ENCODE data around the gene CTNNA3.
"Not testable (repeated sequence)": the region's sequence is repeated elsewhere in the genome, so short reads cannot be mapped to it uniquely, and the experiment has no call there.

The CTNNA3 gene

DNA sequence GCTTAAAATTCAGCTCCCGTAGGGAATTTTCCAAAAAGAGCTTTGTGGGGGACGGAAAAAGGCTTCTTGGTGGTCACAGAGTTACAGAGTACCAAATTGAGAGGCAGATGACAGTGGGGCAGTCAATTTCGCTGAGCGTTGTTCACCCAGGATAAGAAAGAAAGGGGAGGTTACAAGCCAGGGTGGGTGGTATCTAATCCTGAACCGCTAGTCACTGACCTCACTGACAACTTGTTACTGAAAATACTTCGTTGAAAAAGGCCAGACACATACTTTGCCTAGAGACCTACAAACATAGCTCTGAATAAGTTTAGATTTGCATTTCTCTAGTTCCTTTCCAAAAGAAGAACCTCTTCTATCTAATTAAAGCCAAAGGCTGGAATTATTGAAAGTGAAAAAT is at the start of gene CTNNA3:
Gene CTNNA3, minus strand, starts transcription at position 167 of the 400 bp plus-strand sequence.
- DNase-seq (ENCODE audit: low read depth), result no peak

GRCh38 chr10:67735430-67735829 is 39.4 kb upstream of the CTNNA3 start:
- no peak for DNase-seq (ENCODE audit: low read depth)

GRCh38 chr10:67733511-67733910 is 37.5 kb upstream of the CTNNA3 start:
- DNase-seq (ENCODE audit: low read depth), result no peak

- no peak for DNase-seq (ENCODE audit: low read depth)
Measured at GRCh38 chr10:67725567-67725966, 29.6 kb upstream of the CTNNA3 start.

- no peak for DNase-seq (ENCODE audit: low read depth)
Measured at GRCh38 chr10:67723601-67724000, 27.6 kb upstream of the CTNNA3 start.

DNA sequence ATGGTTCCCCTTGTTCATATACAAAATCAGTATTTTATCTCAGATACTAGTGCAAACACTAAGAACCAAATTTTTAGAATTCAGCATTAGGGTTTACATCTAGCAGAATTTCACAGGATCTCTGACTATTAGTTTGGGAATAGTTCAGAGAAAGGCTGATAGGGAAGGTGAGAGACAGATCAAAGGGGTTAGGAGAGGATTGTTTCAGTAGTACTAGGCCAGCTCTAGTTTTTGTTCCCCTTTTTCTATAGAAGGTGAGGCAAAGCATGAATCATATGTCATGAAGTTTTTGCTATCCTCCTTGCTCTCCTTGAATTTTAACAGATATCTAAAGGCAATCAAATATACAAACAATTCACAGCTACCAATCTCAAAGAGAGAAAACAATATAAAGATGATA is 26.1 kb upstream of the CTNNA3 start:
- no peak for DNase-seq (ENCODE audit: low read depth)

DNA sequence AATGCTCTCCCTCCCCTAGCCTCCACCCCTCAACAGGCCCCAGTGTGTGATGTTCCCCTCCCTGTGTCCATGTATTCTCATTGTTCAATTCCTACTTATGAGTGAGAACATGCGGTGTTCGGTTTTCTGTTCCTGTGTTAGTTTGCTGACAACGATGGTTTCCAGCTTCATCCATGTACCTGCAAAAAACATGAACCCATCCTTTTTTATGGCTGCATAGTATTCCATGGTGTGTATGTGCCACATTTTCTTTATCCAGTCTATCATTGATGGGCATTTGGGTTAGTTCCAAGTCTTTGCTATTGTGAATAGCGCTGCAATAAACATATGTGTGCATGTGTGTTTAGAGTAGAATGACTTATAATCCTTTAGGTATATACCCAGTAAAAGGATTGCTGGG is 20.5 kb upstream of the CTNNA3 start:
- DNase-seq (ENCODE audit: low read depth), result not testable (repeated sequence)

GRCh38 chr10:67705921-67706320 is 9.9 kb upstream of the CTNNA3 start:
- DNase-seq (ENCODE audit: low read depth), result no peak

DNA sequence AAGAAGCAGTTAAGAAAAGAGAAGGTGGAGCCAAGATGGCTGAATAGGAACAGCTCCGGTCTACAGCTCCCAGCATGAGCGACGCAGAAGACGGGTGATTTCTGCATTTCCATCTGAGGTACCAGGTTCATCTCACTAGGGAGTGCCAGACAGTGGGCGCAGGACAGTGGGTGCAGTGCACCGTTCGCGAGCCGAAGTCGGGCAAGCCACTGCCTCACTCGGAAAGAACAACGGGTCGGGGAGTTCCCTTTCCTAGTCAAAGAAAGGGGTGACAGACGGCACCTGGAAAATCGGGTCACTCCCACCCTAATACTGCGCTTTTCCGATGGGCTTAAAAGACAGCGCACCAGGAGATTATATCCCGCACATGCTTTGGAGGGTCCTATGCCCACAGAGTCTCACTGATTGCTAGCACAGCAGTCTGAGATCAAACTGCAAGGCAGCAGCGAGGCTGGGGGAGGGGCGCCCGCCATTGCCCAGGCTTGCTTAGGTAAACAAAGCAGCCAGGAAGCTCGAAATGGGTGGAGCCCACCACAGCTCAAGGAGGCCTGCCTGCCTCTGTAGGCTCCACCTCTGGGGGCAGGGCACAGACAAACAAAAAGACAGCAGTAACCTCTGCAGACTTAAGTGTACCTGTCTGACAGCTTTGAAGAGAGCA is 3.7 kb upstream of the CTNNA3 start:
- DNase-seq (ENCODE audit: low read depth), result not testable (repeated sequence)

DNA sequence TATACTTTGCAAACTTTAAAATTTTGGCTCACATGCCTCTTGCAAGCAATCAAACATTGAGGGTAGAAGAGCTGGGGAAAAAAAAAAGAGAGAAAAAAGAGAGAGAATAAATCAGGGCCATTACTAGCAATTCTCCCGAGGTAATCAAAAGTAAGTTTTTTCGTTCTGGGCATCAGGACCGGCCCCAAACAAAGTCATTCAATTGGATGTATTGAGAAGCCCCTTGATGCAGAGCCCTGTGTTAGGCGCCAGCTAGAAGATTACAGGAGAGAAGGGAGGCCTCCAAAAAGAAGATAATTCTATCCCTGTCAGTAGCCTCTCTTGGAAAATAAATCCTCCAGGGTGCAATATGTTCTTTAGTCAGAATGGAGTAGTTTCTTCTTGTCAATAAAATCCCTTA is 2.2 kb upstream of the CTNNA3 start:
- no peak for DNase-seq (ENCODE audit: low read depth)

GRCh38 chr10:67697724-67698131 is 1.7 kb upstream of the CTNNA3 start:
- DNase-seq (ENCODE audit: low read depth), result no peak

DNA sequence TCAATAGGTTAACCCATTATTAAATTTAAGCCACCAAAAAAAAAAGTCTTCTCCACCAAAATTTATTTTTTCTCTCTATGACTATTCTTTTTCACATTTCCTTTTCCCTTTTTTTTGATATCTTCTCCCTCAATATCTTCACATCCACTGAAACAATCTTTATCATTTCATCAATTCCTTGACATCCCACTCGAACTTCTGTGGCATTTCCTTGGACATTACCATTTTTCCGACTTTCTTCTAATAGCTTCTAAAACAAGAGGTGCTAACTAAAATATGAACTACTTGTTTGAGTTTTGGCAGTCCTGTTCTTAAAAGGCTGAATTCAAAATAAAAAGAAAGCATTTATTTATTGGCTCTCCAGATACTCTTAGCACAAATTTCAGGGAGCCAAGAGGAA is 684 bp upstream of the CTNNA3 start:
- no peak for DNase-seq (ENCODE audit: low read depth)

GRCh38 chr10:67695555-67695954 is 440 bp downstream of the CTNNA3 start:
- DNase-seq (ENCODE audit: low read depth), result no peak

DNA sequence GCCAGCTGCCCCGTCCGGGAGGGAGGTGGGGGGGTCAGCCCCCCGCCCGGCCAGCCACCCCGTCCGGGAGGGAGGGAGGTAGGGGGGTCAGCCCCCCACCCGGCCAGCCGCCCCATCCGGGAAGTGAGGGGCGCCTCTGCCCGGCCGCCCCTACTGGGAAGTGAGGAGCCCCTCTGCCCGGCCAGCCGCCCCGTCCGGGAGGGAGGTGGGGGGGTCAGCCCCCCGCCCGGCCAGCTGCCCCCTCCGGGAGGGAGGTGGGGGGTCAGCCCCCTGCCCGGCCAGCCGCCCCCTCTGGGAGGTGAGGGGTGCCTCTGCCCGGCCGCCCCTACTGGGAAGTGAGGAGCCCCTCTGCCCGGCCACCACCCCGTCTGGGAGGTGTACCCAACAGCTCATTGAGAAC is 4.1 kb downstream of the CTNNA3 start:
- not testable (repeated sequence) for DNase-seq (ENCODE audit: low read depth)

DNA sequence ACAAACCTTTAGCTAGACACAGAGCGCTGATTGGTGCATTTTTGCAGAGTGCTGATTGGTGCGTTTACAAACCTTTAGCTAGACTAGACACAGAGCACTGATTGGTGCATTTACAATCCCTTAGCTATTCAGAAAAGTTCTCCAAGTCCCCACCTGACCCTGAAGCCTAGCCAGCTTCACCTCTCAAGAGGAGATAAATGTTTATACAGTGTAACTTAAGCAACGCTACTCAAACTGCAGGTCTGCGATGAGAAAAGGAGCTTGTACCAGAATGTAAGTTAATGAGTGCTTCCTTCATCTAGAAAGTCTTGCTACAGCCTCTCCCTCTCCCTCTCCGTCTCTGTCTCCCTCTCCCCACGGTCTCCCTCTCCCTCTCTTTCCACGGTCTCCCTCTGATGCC is 5.5 kb downstream of the CTNNA3 start:
- DNase-seq (ENCODE audit: low read depth), result not testable (repeated sequence)

GRCh38 chr10:67684140-67684539 is 11.9 kb downstream of the CTNNA3 start:
- not testable (repeated sequence) for DNase-seq (ENCODE audit: low read depth)

- DNase-seq (ENCODE audit: low read depth), result no peak
Measured at GRCh38 chr10:67678335-67678974, 17.5 kb downstream of the CTNNA3 start.

DNA sequence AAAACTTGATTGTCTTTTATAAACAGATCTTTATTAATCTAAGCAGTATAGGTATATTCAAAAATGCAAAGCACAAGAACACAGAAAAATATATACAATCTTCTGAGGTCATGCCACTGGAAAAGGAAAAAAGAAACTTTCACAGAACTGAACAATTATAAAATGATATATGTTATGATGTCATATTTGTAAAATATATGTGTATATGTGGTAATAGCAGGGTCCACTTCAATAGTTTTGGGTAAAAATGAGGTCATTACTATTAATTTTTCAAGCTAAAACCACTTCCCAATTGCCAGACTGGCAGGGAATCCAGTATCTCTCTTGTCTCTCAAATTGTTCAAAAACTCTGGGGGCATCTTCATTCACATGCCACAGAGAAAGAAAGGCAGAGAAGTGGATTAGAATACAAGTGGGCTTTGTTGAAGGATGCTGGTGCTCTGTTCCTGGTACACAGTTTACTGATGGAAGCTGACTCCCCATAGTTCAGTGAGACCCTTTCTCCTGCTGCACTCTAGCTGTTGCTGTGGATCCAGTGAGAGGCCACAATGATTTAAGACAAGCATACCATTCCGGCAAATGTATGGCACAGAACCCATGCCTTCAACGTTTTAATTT is 19.7 kb downstream of the CTNNA3 start:
- no peak for DNase-seq (ENCODE audit: low read depth)

DNA sequence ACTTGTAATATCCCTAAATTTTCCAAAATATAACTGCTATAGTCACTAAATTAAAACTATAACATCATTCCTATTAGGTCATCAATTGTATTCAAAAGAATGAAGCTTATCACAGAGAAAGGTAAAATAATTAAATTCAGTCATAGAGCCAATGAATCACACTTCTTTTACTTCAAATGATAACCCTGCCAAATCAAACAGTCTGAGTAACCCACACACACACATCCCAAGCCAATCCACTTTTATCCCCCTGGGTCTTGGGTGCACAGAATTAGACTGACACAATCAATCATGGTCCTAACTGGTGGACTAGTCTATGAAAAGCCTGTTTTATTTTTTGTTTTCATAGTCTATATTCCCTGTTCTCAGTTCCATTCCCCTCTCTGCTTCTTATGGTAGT is 25.6 kb downstream of the CTNNA3 start:
- DNase-seq (ENCODE audit: low read depth), result no peak

GRCh38 chr10:67669978-67670377 is 26.0 kb downstream of the CTNNA3 start:
- no peak for DNase-seq (ENCODE audit: low read depth)

GRCh38 chr10:67668448-67668847 is 27.5 kb downstream of the CTNNA3 start:
- no peak for DNase-seq (ENCODE audit: low read depth)

DNA sequence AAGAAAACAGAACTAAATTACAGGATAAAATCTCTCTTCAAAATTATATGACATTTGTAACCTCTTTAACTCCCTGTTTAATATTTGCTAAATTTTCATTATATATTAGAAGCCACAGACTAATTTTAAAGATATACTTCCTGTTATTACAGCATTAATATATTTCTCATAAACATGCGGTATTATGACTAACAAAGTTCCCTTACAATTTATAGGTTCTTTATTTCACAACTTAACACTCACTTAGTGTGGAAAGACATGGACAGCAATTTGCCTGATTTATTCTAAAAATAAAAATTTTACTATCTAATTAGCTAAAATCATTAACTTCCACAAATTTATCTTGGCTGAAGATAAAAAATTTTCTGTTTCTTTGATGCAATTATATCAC is 29.0 kb downstream of the CTNNA3 start:
- DNase-seq (ENCODE audit: low read depth), result no peak

- DNase-seq (ENCODE audit: low read depth), result no peak
Measured at GRCh38 chr10:67666416-67667034, 29.5 kb downstream of the CTNNA3 start.
